Stimulated activated CD8-positive, alpha-beta memory T cell treated with anti-CD3 and anti-CD28 coated beads, Interleukin-15, amount 100 ng/mL, for 24 hours (primary cell): ENCODE data around the gene TANK.
"Not testable (repeated sequence)": the region's sequence is repeated elsewhere in the genome, so short reads cannot be mapped to it uniquely, and the experiment has no call there.

Experiments used
- DNase-seq: peaks from one replicate; pipeline ENCODE4 v3.0.0-alpha.2; 2020; ENCODE audit warnings: low read depth

TANK gene

DNA sequence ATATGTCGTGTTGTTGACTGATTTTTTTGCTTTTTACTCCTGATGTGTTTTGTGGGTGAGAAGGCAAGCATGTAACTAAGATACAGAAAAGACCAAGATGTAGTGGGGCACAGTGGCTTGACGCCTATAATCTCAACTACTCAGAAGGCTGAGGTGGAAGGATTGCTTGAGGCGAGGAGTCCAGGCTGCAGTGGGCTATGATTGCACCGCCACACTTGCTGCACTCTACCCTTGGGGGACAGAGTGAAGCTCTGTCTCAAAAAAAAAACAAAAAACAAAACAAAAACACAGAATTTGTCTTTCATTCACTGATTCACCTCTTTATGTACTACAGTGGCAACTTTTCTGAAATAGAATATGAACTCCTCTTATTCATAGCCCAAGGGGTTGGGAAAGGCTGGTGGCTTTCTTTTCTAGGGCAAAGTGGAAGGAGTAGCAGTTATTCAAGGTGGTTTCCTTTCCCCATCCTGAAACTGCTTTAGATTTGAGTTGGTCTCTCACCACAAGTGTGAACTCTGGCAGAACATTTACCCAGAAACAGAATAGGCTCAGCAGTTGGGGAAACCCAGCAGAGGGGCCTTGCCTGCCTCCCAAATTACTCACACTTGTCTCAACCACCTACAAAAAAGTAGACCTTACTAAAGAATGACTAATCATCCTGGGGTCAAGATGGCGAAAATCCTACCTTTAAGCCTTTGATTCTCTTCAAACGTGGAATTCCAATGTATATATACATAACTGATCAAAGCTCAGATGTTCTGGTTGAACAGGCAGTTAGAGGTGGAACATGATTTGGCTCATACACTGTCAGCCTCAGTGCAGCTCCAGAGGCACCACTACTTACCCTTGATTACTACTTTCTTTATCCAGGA, 6.5 kb downstream of the TANK start:
- no peak for DNase-seq

DNA sequence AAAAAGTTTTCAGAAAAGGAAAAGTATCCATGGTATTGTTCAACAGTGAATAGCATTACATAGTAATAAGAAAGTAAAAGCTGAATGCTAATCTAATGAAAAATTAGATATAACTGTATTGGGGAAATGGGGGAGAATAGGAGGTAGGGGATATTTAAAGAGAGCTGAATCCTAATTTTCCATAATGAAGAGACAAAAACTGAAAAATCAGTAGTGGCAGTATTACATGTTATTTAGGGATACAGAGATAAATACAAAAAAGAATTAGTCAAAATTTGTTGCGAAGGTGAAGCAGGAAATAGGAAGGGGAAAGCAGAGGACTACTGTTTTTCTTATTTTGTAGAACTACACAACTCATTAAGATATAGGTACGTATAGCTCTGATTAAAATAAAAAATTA, 9.1 kb downstream of the TANK start:
- DNase-seq, result no peak

GRCh38 chr2:161170377-161170776, 10.1 kb downstream of the TANK start:
- DNase-seq, result no peak

DNA sequence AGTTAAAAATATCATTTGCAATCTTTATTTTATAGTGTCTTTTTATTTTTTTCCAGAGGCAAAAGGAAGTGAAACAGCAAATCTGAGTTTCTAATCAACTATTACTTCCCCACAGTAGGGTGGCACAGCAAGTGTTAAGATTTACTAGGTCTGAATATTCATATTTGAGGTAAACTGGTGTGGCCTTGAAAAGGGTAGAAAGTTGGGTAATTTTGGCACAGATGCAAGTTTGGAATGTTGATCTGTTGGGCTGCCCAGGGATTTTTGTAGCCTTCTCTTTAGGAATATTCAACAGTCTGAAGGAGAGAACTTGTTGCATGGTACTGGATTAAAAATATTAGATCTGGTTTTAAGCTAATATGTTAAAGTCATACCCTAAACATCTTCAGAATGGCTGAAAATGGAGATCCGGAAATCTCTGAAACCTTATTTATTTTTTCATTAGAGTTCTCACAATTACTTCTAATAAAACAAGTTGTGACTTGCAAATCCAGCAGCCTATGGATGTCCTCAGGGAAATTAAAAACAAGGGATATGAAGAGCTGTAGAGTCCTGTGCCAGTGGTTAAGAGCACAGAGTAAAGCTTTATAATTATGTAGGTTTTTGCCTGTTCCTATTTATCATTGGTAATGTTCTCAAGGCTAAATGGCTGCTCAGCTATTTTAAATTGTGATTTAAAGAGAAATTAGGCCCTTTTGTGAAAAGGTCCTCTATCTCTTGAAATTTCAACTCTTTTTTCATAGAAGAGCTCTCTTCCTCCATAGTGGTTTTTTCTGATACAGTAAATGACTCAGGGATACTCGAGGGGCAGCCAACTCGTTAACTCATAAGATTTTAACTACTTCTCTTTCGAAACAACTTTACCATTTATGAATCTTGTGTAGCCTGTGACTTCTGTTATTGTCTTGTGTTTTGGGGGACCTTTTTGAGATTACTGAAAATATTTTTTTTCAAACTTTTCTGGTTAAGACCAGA, 11.0 kb downstream of the TANK start:
- DNase-seq, result no peak

DNA sequence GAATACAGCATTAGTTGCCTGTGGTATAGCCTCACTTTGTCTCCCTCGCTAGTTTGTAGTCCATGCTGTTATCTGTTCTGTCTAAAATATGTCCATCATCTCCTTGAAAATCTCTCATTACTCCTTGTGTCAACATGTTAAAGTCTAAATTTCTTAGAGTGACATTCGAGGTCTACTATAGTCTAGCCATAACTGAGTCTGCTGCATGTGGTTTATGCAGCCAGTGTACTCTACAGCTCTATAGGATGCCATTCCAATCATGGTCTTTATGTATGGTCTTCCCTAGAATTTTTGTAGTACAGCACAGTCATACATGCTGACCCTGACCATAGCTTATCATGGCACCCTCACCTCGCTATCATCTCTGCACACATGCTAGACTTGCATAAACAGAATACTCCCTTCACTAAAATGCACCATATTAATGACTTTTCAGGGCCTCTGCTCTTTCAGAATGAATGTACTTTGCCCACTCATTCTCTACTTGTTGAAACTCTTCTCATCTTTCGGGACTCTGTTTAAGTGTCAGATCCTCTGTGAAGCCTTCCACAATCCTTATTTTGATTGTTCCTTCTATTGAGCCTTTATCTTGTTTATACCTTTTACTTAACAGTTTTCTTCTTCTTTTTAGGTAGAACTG, 12.8 kb downstream of the TANK start:
- no peak for DNase-seq

GRCh38 chr2:161173541-161174194, 13.4 kb downstream of the TANK start:
- no peak for DNase-seq

GRCh38 chr2:161177969-161178368, 17.7 kb downstream of the TANK start:
- DNase-seq, result no peak

DNA sequence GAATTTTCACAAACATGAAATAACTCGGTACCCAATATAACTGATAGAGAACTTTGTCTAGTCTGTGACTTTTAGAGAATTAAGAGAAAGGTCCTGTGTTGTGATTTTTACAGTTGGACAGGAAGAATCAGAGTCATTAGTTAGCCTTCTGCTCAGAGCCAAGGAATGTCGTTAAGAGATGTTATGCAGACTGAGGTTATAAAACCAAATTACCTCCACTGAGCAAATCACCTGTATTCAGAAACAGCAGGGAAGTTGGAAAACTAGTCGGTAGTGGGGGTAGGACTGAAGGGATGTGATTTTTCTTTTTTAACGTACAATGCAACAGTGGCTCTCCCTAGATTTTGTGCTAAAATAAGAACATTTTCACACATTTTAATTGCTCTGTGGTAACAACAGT, 18.5 kb downstream of the TANK start:
- no peak for DNase-seq

DNA sequence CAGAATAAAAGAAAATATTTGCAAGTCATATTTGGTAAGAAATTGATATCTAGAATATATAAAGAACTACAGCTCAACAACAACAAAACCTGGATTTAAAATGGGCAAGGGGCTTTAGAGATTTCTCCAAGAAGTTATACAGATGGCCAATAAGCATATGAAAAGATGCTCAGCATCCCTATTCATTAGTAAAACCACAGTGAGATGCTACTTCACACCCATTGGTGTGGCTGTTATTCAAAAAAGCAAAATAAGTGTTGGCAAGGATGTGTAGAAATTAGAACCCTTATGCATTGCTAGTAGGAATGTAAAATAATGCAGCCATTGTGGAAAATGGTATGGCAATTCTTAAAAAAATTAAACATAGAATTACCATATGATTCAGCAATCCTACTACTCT, 29.8 kb downstream of the TANK start:
- DNase-seq, result no peak

GRCh38 chr2:161195602-161196001, 35.4 kb downstream of the TANK start:
- not testable (repeated sequence) for DNase-seq

- no peak for DNase-seq
These were observed 39.9 kb downstream of the TANK start for GRCh38 chr2:161199912-161200701.

DNA sequence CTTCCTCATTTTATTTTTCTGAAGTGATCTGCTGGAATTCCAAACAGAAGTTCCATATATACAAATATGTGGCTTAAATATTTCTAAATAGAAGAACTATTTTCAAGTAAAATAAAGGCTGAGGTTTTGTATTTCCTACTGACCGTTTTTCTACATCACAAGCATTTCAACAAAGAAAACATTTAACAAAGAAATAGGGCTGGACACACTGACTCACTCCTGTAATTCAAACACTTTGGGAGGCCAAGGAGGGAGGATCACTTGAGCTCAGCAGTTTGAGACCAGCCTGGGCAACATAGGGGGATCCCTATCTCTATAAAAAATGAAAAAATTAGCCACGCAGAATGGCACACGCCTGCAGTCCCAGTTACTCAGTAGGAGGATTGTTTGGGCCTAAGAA, 44.6 kb downstream of the TANK start:
- no peak for DNase-seq

GRCh38 chr2:161206471-161207032, 46.3 kb downstream of the TANK start:
- no peak for DNase-seq

GRCh38 chr2:161207941-161208340, 47.7 kb downstream of the TANK start:
- DNase-seq, result no peak

GRCh38 chr2:161208527-161209139, 48.4 kb downstream of the TANK start:
- no peak for DNase-seq

GRCh38 chr2:161209902-161210301, 49.7 kb downstream of the TANK start:
- DNase-seq, result no peak

DNA sequence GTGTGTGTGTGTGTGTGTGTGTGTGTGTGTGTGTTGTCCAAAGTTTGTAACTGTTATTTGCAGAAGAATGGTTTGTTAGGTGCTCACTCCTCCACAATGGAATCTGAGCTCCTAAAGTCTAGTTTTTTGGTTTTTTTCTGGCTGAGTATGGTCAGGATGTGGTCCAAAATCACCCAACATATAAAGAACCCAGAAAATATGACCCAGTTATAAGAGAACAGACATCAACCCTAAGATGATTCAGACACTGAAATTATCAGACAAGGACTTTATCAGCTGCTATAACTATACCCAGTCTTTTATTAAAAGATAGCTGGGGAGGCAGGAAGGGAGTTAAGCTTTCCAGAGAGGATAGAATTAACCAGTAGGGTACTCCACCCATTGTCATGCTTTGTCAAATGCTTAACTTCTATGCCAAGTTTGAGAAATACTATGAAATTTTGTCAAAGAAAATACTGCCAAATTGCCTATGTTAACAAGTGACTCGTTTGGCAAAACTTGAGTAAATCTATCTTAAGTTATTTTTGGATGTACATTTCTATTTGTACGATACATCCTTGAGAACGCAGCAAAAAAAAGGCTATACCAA, 57.5 kb downstream of the TANK start:
- DNase-seq, result no peak

DNA sequence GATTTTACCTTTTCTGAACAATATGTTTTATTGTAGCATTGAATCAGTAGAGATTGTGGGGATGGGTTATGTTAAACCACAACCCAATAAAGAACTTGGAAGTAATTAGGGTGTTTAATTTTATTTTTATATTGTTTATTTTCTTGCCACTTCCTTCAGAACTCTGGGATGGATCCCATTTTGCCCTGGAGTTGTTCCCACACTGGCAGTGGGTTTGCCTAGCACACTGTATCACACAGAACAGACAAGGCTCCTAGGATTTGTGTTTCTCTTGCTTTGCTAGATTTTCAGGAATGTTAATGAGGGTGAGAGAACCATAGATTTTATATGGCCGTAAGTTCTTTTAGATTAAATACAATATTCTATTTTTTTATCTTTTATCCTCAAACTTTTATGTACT, 59.0 kb downstream of the TANK start:
- no peak for DNase-seq

DNA sequence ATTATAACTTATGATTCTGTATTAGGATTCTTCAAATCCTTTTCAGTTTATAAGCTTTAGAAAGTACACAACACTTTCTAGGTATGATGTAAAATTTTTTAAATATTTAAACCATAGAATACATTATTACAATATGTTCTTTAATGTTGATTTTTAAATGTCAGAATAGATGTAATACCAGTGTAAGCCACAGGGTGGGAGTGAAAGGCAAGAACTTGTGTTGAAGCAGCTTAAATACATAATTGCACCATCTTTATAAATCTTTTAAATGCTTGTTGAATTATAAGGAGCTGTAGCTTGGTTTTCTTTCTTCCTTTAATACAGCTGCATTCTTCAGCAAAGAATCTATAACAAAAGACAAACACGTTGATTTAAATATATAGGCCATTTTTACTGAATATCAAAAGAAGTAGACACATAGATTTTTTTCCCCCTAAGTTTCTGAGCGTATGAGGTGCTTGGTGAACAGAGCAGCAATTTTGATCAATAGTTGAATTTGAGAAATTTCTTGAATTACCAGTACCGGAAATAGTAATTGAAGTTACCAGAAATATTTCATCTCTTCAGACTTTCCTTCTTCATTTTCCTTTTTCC, 63.0 kb downstream of the TANK start:
- no peak for DNase-seq
